HG02798 (cell line): ENCODE results near the gene MPP7.

ENCODE experiments used
- ATAC-seq: cut with Tn5 transposase; IDR thresholded peaks from one replicate; pipeline ENCODE4 v1.9.1; 2021; ENCODE audit warnings: mild to moderate bottlenecking; ENCODE audit not compliant: unreplicated experiment, poor library complexity

Gene MPP7

GRCh38 chr10:28276384-28276783 lies 26.5 kb downstream of the MPP7 start:
- no peak for ATAC-seq

DNA sequence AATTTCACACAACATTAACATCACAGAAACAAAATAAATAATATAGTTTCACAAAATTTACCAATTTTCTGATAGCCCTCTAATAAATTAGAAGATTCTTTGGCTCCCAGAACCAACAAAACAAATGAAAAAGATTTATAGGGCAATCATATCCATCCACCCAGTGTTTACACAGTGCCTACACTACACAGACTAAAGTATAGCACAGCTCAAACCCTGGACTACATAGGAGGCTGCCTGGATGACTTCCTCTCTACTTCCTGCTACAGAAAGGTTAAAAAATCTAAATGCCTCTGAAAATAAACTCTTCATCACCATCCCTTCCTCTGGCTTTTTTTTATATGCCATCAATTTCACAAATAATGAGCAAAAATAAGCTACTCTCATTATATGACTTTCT lies 28.4 kb downstream of the MPP7 start:
- no peak for ATAC-seq

DNA sequence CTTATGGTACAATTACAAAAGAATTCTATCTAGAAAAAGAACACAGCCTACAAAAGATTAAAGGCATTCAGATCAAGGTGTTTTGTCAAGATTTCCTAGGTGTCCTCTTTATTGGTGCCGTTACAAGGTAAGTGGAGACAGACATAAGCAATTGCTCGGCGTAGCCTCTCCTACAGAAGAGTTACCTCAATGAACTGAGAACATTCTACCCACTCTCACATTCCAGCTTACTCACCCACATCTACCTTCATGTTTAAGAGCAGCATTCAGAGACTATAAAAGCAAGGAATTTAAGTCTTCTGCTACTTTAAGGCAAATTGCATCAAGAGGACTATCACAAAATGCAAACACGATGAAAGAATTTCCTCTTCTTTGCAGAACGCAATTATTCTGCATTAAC lies 29.5 kb downstream of the MPP7 start:
- no peak for ATAC-seq

DNA sequence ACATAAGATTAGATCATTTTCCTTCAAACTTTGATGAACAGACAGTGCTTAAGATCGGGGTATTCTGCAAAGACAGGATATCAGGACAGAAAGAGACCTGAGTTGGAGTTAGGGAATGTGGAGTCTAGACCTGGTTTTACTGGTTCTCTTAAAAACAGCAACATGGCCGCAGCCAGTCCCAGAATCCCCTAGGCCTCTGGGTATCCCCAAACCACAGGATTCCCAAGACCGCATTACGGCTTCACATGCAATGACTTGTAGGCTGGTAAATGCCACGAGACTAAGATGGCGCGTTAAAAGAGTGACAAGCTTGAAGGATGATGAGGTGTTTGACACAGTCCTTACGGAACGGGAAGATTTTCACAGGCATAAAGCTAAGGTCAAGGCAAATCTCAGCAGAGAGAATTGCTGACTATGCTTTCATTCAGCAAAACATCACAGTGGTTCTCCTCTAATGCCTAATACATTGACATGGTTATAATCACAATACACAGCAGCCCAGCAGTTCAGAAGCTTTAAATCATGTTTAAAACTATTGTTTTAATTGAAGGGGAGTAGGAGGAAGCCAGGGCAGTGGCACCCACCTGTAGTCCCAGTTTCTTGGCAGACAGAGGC lies 32.9 kb downstream of the MPP7 start:
- no peak for ATAC-seq

DNA sequence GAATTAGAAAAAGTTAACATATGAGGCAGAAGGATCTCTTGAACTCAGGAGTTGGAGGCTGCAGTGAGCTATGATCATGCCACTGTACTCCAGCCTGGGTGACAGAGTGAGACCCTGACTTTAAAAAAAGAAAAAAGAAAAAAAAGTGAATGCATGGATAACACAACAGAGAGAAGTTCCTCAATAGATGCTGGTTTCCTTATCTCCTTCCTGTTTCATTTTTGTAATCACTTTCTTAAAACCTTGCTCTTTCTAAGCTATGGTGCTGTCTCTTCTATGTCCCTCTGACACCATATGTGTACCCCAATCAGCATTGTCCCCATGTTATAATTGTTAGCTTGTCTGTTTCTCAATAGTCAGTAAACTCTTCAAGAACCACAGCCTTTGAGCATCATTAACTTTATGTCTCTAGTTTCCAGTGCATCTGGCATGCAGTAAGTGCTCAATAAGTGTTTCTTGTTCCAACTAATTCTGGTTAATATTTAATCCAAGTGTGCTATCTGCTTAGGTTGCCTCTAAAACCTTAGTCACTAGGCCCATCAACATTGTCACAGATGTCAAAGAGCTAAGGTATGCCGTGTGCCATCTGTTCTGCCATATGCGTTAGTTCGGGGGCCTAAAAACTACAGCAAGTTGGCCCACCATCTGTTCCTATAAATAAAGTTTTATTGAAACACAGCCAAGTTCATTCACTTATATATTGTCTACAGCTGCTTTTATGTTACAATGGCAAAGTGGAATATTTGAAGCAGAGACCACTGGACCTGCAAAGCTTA lies 36.2 kb downstream of the MPP7 start:
- ATAC-seq: no peak

GRCh38 chr10:28263136-28263857 lies 39.6 kb downstream of the MPP7 start:
- no peak for ATAC-seq

GRCh38 chr10:28256776-28257175 lies 46.1 kb downstream of the MPP7 start:
- ATAC-seq: no peak

GRCh38 chr10:28254290-28254985 lies 48.4 kb downstream of the MPP7 start:
- no peak for ATAC-seq

DNA sequence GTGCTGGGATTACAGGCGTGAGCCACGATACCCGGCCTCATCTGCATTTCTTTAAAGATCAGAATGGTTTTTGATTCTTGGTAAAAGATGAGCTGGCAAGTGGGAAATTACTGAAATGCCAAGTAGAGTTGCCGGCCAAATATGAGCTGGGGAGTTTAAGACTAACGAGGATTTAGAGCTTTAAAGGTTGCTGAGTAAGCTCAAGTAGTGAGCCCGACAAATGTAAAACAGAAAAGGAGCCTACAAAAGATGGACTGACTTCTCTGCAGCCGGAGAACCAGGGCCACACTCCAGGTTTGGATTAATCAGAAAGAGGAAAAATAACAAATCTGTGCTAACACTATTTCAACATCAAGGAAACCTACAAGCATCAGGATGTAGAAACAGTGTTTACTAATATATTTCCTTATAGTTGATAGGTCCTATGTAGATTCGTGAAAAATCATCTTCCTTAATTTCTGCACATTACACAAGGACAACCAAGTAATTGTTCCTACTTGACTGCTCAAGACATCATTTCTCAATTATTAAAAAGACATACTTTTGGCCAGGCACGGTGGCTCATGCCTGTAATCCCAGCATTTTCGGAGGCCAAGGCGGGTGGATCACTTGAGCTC lies 49.6 kb downstream of the MPP7 start:
- no peak for ATAC-seq
